Body of pancreas (tissue), 4 donors: ENCODE results near the gene TEX2. TPM values are rescaled to one million over a fixed set of nuclear protein-coding genes. Genes with fewer than 3 reads are reported as not detected.

Source experiments
- ATAC-seq: fragments of 150-250 bp; one replicate; pipeline ENCODE4 v1.9.1; 2016
- DNase-seq, 4 donors: peaks; one replicate each; pipeline ENCODE4 v3.0.0-alpha.2; 2019
- H3K27ac ChIP-seq, 4 donors: fragments of 200-600 bp; sonication (generic); 1 replicate in 3 of 4; 2 replicates in 1 of 4; pipeline versions ENCODE4 v1.5.1 to v1.6.1; 2016 to 2019; ENCODE audit warnings: mild to moderate bottlenecking in 1 of 4, mixed read lengths in 1 of 4, moderate library complexity in 1 of 4
- H3K27me3 ChIP-seq, 2 donors: fragments of 200-600 bp; sonication (generic); one replicate each; pipeline ENCODE4 v1.6.0; 2016; ENCODE audit warnings: mild to moderate bottlenecking in 1 of 2
- H3K36me3 ChIP-seq, 2 donors: fragments of 200-600 bp; sonication (generic); replicated peaks in 1 of 2; 2 replicates each; pipeline ENCODE4 v1.5.1; 2016; ENCODE audit warnings: low read depth in 2 of 2; ENCODE audit not compliant: insufficient read depth in 1 of 2
- H3K4me1 ChIP-seq: fragments of 200-600 bp; sonication (generic); one replicate; pipeline ENCODE4 v1.6.0; 2016
- H3K4me3 ChIP-seq, 2 donors: fragments of 200-600 bp; sonication (generic); 1 replicate in 1 of 2; 2 replicates in 1 of 2; pipeline ENCODE4 v1.5.1; 2016 to 2019
- H3K9me3 ChIP-seq, 3 donors: fragments of 200-600 bp; sonication (generic); 1 replicate in 2 of 3; 2 replicates in 1 of 3; pipeline ENCODE4 v1.5.1; 2016
- CTCF ChIP-seq, 7 experiments: fragments of 450-650 bp in 4 of 7; fragments of 200-600 bp in 3 of 7; sonication (generic) in 3 of 7; IDR thresholded peaks; one replicate each; pipeline ENCODE4 v1.5.1; 2016 to 2019; ENCODE audit warnings: antibody characterized with exemption in 7 of 7
- POLR2A ChIP-seq, 3 donors: fragments of 450-650 bp; IDR thresholded peaks; one replicate each; pipeline ENCODE4 v1.6.1; 2016; ENCODE audit warnings: antibody characterized with exemption in 3 of 3, mild to moderate bottlenecking in 2 of 3
- WGBS, 2 donors: methylation state at CpG; one replicate each; pipeline ENCODE4 v1.1.5; 2017; 5-methylcytosine and 5-hydroxymethylcytosine counted together
- intact Hi-C: fragments of 100-400 bp; cut with DNase I; formaldehyde crosslinking; loops from one replicate; pipeline ENCODE4 v1.15.1; 2023
- total RNA-seq, 2 donors: library from RNA; depleted of rRNA; stranded (reverse); fragments of >200 nt; gene quantifications; one replicate each; pipeline ENCODE4 v1.1.0, GENCODE V29; 2016

TEX2 gene
- total RNA-seq, 2 donors from 2014 or later, result 36.1 to 82.1 TPM

GRCh38 chr17:64163468-64163867 lies 99.6 kb downstream of the TEX2 start:
- ATAC-seq (no peak), DNase-seq (no peak)
- TF ChIP-seq CTCF (IDR thresholded peaks at IDR 0.05) (no peak), POLR2A (IDR thresholded peaks at IDR 0.05) (no peak)
- Histone ChIP-seq H3K36me3 (no peaks in the 10 kb centered on the region), H3K27ac (peak overlapping the region in 3 of 4 donors; percentile 80 to 88 (median 84)), H3K27me3 (no peaks in the 10 kb centered on the region), H3K4me3 (no peak overlapping the region), H3K9me3 (no peaks in the 10 kb centered on the region), H3K4me1 (peaks cover 66% of the 10 kb centered on the region)
- WGBS, 2 donors, result 78% methylated on average over 6 of the region's 6 CpGs
- intact Hi-C loops, result loop anchor here (10.0 kb wide), 1 partner anchor 111 kb away; no protein-coding TSS in a partner anchor

GRCh38 chr17:64162554-64162953 lies 100.5 kb downstream of the TEX2 start:
- no peak overlapping the region for H3K4me3 ChIP-seq
- no peak for ATAC-seq
- no peaks in the 10 kb centered on the region for H3K27me3 ChIP-seq
- H3K36me3 ChIP-seq, result no peaks in the 10 kb centered on the region
- TF ChIP-seq POLR2A (IDR thresholded peaks at IDR 0.05) (no peak), CTCF (IDR thresholded peaks at IDR 0.05) (no peak)
- WGBS, 2 donors, result 73 to 78% methylated on average over 2 of the region's 2 CpGs
- H3K4me1 ChIP-seq, result peaks cover 75% of the 10 kb centered on the region
- DNase-seq, result peak in 1 of 4 donors; percentile 7
- intact Hi-C loops, result loop anchor here (10.0 kb wide), 1 partner anchor 112 kb away; no protein-coding TSS in a partner anchor
- no peaks in the 10 kb centered on the region for H3K9me3 ChIP-seq
- H3K27ac ChIP-seq, result peak overlapping the region in 3 of 4 donors; percentile 80 to 88 (median 84)

- WGBS, 2 donors, result 60% methylated on average over 6 of the region's 6 CpGs
- intact Hi-C loops, result loop anchor here (10.0 kb wide), 1 partner anchor 113 kb away; no protein-coding TSS in a partner anchor
- H3K27ac ChIP-seq, result peak overlapping the region in 3 of 4 donors; percentile 18 to 51 (median 23)
Observed at GRCh38 chr17:64161380-64162176, 101.5 kb downstream of the TEX2 start.

GRCh38 chr17:64160378-64160777 lies 102.7 kb downstream of the TEX2 start:
- ATAC-seq, result no peak
- no peaks in the 10 kb centered on the region for H3K27me3 ChIP-seq
- no peak for TF ChIP-seq POLR2A (IDR thresholded peaks at IDR 0.05)
- TF ChIP-seq CTCF (IDR thresholded peaks at IDR 0.05), result no peak
- peak in 1 of 4 donors; percentile 6 for DNase-seq
- intact Hi-C loops, result loop anchor here (10.0 kb wide), 1 partner anchor 114 kb away; no protein-coding TSS in a partner anchor
- 96 to 99% methylated on average over 4 of the region's 4 CpGs for WGBS, 2 donors
- peaks cover 82% of the 10 kb centered on the region for H3K4me1 ChIP-seq
- H3K9me3 ChIP-seq, result no peaks in the 10 kb centered on the region
- no peaks in the 10 kb centered on the region for H3K36me3 ChIP-seq
- no peak overlapping the region for H3K4me3 ChIP-seq
- peak overlapping the region in 1 of 4 donors; percentile 80 for H3K27ac ChIP-seq

More at GRCh38 chr17:64161380-64162176, 101.5 kb downstream of the TEX2 start:
- ATAC-seq, result no peak
- no peaks in the 10 kb centered on the region for H3K9me3 ChIP-seq
- TF ChIP-seq POLR2A (IDR thresholded peaks at IDR 0.05) (no peak), CTCF (IDR thresholded peaks at IDR 0.05) (no peak)
- peaks cover 82% of the 10 kb centered on the region for H3K4me1 ChIP-seq
- H3K4me3 ChIP-seq, result no peak overlapping the region
- no peaks in the 10 kb centered on the region for H3K27me3 ChIP-seq
- H3K36me3 ChIP-seq, result no peaks in the 10 kb centered on the region
- no peak for DNase-seq
